K562 (cell line): ENCODE measurements around the gene FASTK. TPM values are rescaled to one million over a fixed set of nuclear protein-coding genes. Genes with fewer than 3 reads are reported as not detected.

Source experiments
- ASH1L ChIP-seq: fragments of 450-650 bp; IDR thresholded peaks from 2 replicates; pipeline ENCODE4 v1.6.1; 2018; ENCODE audit warnings: borderline replicate concordance, mild to moderate bottlenecking, low read depth; ENCODE audit not compliant: partially characterized antibody
- CCNT2 ChIP-seq: IDR thresholded peaks from 2 replicates; pipeline ENCODE4 v1.6.1; 2011; ENCODE audit warnings: borderline replicate concordance, low read depth, mild to moderate bottlenecking, moderate library complexity, mixed read lengths, low read length; ENCODE audit not compliant: insufficient read length; ENCODE audit errors: extremely low read depth
- CREB1 ChIP-seq, 2 experiments: sonication (generic) in 1 of 2; formaldehyde crosslinking in 1 of 2; IDR thresholded peaks; 2 replicates each; pipeline versions ENCODE4 v1.6.1 to v1.8.0; 2012 to 2022; ENCODE audit warnings: inconsistent platforms in 1 of 2, mild to moderate bottlenecking in 1 of 2, missing genetic modification reagents in 1 of 2, moderate library complexity in 1 of 2
- ETV1 ChIP-seq: fragments of 450-650 bp; conservative IDR thresholded peaks from 2 replicates; pipeline ENCODE4 v1.6.1; 2016; ENCODE audit warnings: missing genetic modification characterization, control low read depth, low read depth, missing compliant biosample characterization
- KAT7 ChIP-seq: sonication (generic); formaldehyde crosslinking; IDR thresholded peaks from 2 replicates; pipeline ENCODE4 v1.8.0; 2022; ENCODE audit warnings: missing genetic modification reagents, mild to moderate bottlenecking, borderline replicate concordance
- KHSRP ChIP-seq: fragments of 450-650 bp; IDR thresholded peaks from 2 replicates; pipeline ENCODE4 v1.6.1; 2017
- KLF6 ChIP-seq: fragments of 250-450 bp; sonication (Bioruptor Pico); IDR thresholded peaks from 2 replicates; pipeline ENCODE4 v1.4.0; 2020; ENCODE audit warnings: mild to moderate bottlenecking, moderate library complexity, borderline replicate concordance
- POLR2H ChIP-seq: IDR thresholded peaks from 2 replicates; pipeline ENCODE4 v1.6.1; 2016; ENCODE audit warnings: missing genetic modification characterization, low read depth, mild to moderate bottlenecking, control low read depth, missing compliant biosample characterization, moderate library complexity
- SMARCC2 ChIP-seq: fragments of 450-650 bp; IDR thresholded peaks from 2 replicates; pipeline ENCODE4 v1.6.1; 2017; ENCODE audit warnings: antibody characterized with exemption, moderate library complexity, mild to moderate bottlenecking, low read depth
- TCF15 ChIP-seq: fragments of 250-450 bp; sonication (Bioruptor Pico); IDR thresholded peaks from 2 replicates; pipeline ENCODE4 v1.8.0; 2022; ENCODE audit warnings: moderate library complexity, mild to moderate bottlenecking, inconsistent platforms
- TCF7L2 ChIP-seq: fragments of 150-350 bp; IDR thresholded peaks from 2 replicates; pipeline ENCODE4 v1.6.1; 2016; ENCODE audit warnings: low read depth, mild to moderate bottlenecking, low read length, moderate library complexity
- ZNF507 ChIP-seq: conservative IDR thresholded peaks from 2 replicates; pipeline ENCODE4 v1.6.1; 2017; ENCODE audit warnings: missing genetic modification characterization, missing compliant biosample characterization
- ZNF583 ChIP-seq: fragments of 250-450 bp; sonication (Bioruptor Pico); IDR thresholded peaks from 2 replicates; pipeline ENCODE4 v1.4.0; 2020
- ZNF592 ChIP-seq: fragments of 450-650 bp; IDR thresholded peaks from 2 replicates; pipeline ENCODE4 v1.6.1; 2017; ENCODE audit warnings: antibody characterized with exemption, mild to moderate bottlenecking
- ZSCAN29 ChIP-seq: fragments of 450-650 bp; IDR thresholded peaks from 2 replicates; pipeline ENCODE4 v1.6.1; 2017
- polyA plus RNA-seq, 8 experiments: library from polyadenylated mRNA; depleted of rRNA in 4 of 8; stranded (reverse) in 5 of 8; unstranded in 3 of 8; fragments of >200 nt; fragmentation: Nextera tagmentation in 2 of 8; fragmentation: Illumina TruSeq in 1 of 8; extraction: Ambion mirVana in 2 of 8; extraction: Trizol in 1 of 8; gene quantifications; 2 replicates each; pipeline versions ENCODE4 v1.2.1 to v1.2.3, GENCODE V29; 2011 to 2014; ENCODE audit warnings: inconsistent platforms in 1 of 8, missing spikeins in 1 of 8
- total RNA-seq, 7 experiments: library from RNA; depleted of rRNA in 6 of 7; stranded (reverse); fragments of >200 nt in 6 of 7; fragmentation: Illumina TruSeq in 2 of 7; extraction: Trizol in 2 of 7; gene quantifications; 2 replicates each; pipeline versions ENCODE4 v1.2.1 to v1.2.3, GENCODE V29; 2011 to 2021; ENCODE audit warnings: low replicate concordance in 1 of 7
- TF ChIP-seq, protein P1 (sequence below): sonication (generic); formaldehyde crosslinking; IDR thresholded peaks from 2 replicates; pipeline ENCODE4 v1.8.1; 2023; ENCODE audit warnings: mild to moderate bottlenecking, missing genetic modification reagents, moderate library complexity

Gene FASTK
- total and polyA plus RNA-seq, 9 of the 15 experiments (the other 6 are each of a cell fraction or from before 2014, with no cell fraction given): 0.51 to 150 (median 48.2) TPM

GRCh38 chr7:151059367-151060112 is 21.1 kb downstream of the FASTK start, which contains the start of gene SLC4A2 (continued):
- TF ChIP-seq KAT7 (CRISPR knock-in tag): peak; percentile 16; the same call in 1 of the 2 replicates
- no peak for TF ChIP-seq KLF6 (CRISPR knock-in tag)
- no peak for TF ChIP-seq ZNF592
- 0 out of 2 replicates have a peak, but pooled peaks have one; percentile 9 for TF ChIP-seq ZNF583 (CRISPR knock-in tag)
- no peak for TF ChIP-seq TCF15 (CRISPR knock-in tag)
- no peak for TF ChIP-seq POLR2H (tag)
- peak; percentile 13 for TF ChIP-seq ASH1L
- TF ChIP-seq, protein P1, sequence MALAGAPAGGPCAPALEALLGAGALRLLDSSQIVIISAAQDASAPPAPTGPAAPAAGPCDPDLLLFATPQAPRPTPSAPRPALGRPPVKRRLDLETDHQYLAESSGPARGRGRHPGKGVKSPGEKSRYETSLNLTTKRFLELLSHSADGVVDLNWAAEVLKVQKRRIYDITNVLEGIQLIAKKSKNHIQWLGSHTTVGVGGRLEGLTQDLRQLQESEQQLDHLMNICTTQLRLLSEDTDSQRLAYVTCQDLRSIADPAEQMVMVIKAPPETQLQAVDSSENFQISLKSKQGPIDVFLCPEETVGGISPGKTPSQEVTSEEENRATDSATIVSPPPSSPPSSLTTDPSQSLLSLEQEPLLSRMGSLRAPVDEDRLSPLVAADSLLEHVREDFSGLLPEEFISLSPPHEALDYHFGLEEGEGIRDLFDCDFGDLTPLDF (CRISPR knock-in tag): no peak
- TF ChIP-seq KHSRP: no peak
- no peak for TF ChIP-seq ZSCAN29
- TF ChIP-seq SMARCC2: no peak
- peak; percentile 61 for TF ChIP-seq CCNT2
- 0 out of 2 replicates have a peak, but pooled peaks have one; percentile 30 for TF ChIP-seq CREB1 (IDR thresholded peaks at IDR 0.05)
- TF ChIP-seq CREB1 (CRISPR knock-in tag; IDR thresholded peaks at IDR 0.05): no peak
- no peak for TF ChIP-seq ETV1 (tag)
- TF ChIP-seq ZNF507: no peak
- TF ChIP-seq TCF7L2: no peak
